ENCODE measurements around the gene ABHD14A.

The ABHD14A gene

GRCh38 chr3:51971350-51971749 is 3.5 kb upstream of the ABHD14A start:
- DNase-seq (ENCODE audit: low read depth): no peak
- no peak for TF ChIP-seq CTCF (conservative IDR thresholded peaks at IDR 0.05; ENCODE audit: control insufficient read depth, insufficient read depth, low read depth, low read length)
- no peak overlapping the region for H3K4me3 ChIP-seq (ENCODE audit: control insufficient read depth, low read depth, low read length)

GRCh38 chr3:51974277-51974962 is 444 bp upstream of the ABHD14A start:
- no peak for DNase-seq (ENCODE audit: low read depth)

GRCh38 chr3:51975852-51976549 is 1.1 kb downstream of the ABHD14A start:
- DNase-seq (ENCODE audit: low read depth): peak; percentile 67
- TF ChIP-seq CTCF (conservative IDR thresholded peaks at IDR 0.05; ENCODE audit: control insufficient read depth, insufficient read depth, low read depth, low read length): no peak
- peak overlapping the region; percentile 62 for H3K4me3 ChIP-seq (ENCODE audit: control insufficient read depth, low read depth, low read length)

More at GRCh38 chr3:51974277-51974962, 444 bp upstream of the ABHD14A start:
- no peak for TF ChIP-seq CTCF (conservative IDR thresholded peaks at IDR 0.05; ENCODE audit: control insufficient read depth, insufficient read depth, low read depth, low read length)
- H3K4me3 ChIP-seq (ENCODE audit: control insufficient read depth, low read depth, low read length): peak overlapping the region; percentile 62

GRCh38 chr3:51977446-51978142 is 2.7 kb downstream of the ABHD14A start:
- no peak overlapping the region for H3K4me3 ChIP-seq (ENCODE audit: control insufficient read depth, low read depth, low read length)
- no peak for TF ChIP-seq CTCF (conservative IDR thresholded peaks at IDR 0.05; ENCODE audit: control insufficient read depth, insufficient read depth, low read depth, low read length)
- DNase-seq (ENCODE audit: low read depth): no peak

DNA sequence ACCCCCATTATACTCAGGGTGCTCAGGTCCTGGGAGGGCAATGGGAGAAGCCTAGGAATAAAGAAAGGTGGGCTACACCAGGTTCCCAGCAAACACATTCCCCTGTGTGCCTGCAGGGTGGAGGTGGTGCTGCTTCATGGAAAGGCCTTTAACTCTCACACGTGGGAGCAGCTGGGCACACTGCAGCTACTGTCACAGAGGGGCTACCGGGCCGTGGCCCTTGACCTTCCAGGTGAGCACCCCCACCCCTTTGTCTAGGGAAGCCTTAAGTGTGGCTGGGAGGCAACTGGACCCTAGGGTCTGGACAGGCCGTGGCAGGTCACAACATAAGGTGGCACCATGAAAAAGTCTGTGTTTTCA is 3.3 kb downstream of the ABHD14A start:
- TF ChIP-seq CTCF (conservative IDR thresholded peaks at IDR 0.05; ENCODE audit: control insufficient read depth, insufficient read depth, low read depth, low read length): no peak
- no peak for DNase-seq (ENCODE audit: low read depth)
- no peak overlapping the region for H3K4me3 ChIP-seq (ENCODE audit: control insufficient read depth, low read depth, low read length)

- DNase-seq (ENCODE audit: low read depth): no peak
- H3K4me3 ChIP-seq (ENCODE audit: control insufficient read depth, low read depth, low read length): no peak overlapping the region
- TF ChIP-seq CTCF (conservative IDR thresholded peaks at IDR 0.05; ENCODE audit: control insufficient read depth, insufficient read depth, low read depth, low read length): no peak
These were observed 5.4 kb downstream of the ABHD14A start for GRCh38 chr3:51980253-51980652.
